HEK293 (cell line): Measurements from ENCODE around the gene BICRAL.

Experiments
- CTCF ChIA-PET: fragments of 350-600 bp; formaldehyde crosslinking; extraction: SDS; loops from one replicate; lab custom pipeline; 2021; ENCODE audit warnings: antibody characterized with exemption; lab: Yijun Ruan, JAX
- POLR2A ChIA-PET: fragments of 300-600 bp; formaldehyde crosslinking; extraction: SDS; loops from one replicate; lab custom pipeline; 2020; ENCODE audit warnings: antibody characterized with exemption, inconsistent platforms; lab: Yijun Ruan, JAX
- H3K27ac ChIP-seq: fragments of 200-500 bp; sonication (Bioruptor generic); 2 replicates; pipeline ENCODE4 v1.5.1; 2014; ENCODE audit warnings: low read depth, low read length, control low read depth, inconsistent platforms; ENCODE audit errors: extremely low read depth
- H3K36me3 ChIP-seq, 2 experiments: fragments of 200-500 bp in 1 of 2; sonication (Bioruptor generic) in 1 of 2; 1 replicate in 1 of 2; 2 replicates in 1 of 2; pipeline ENCODE4 v1.5.1; 2014 to 2017; ENCODE audit warnings: inconsistent platforms in 2 of 2, low read length in 2 of 2; ENCODE audit not compliant: control insufficient read depth in 2 of 2, insufficient read depth in 1 of 2
- H3K4me1 ChIP-seq: fragments of 200-500 bp; sonication (Bioruptor generic); 2 replicates; pipeline ENCODE4 v1.5.1; 2014; ENCODE audit warnings: mild to moderate bottlenecking, low read length, inconsistent platforms; ENCODE audit not compliant: control insufficient read depth, insufficient read depth
- H3K4me3 ChIP-seq: 2 replicates; pipeline ENCODE4 v1.5.1; 2011; ENCODE audit warnings: low read depth, mild to moderate bottlenecking, control low read depth, low read length, moderate library complexity
- H3K9me3 ChIP-seq: fragments of 200-500 bp; sonication (Bioruptor generic); 2 replicates; pipeline ENCODE4 v1.5.1; 2014; ENCODE audit warnings: low read depth, low read length, inconsistent platforms; ENCODE audit not compliant: control insufficient read depth, insufficient read depth
- BCL11B ChIP-seq: fragments of 450-650 bp; formaldehyde crosslinking; IDR thresholded peaks from 2 replicates; pipeline ENCODE4 v1.5.1; 2016; ENCODE audit warnings: low read depth, missing biosample characterization, missing genetic modification characterization
- KLF10 ChIP-seq: fragments of 450-650 bp; IDR thresholded peaks from 2 replicates; pipeline ENCODE4 v1.5.1; 2018; ENCODE audit warnings: missing biosample characterization, mild to moderate bottlenecking, missing genetic modification characterization
- MYNN ChIP-seq: fragments of 450-650 bp; formaldehyde crosslinking; IDR thresholded peaks from 2 replicates; pipeline ENCODE4 v1.5.1; 2016; ENCODE audit warnings: missing biosample characterization, missing genetic modification characterization, borderline replicate concordance
- PRDM10 ChIP-seq: fragments of 450-650 bp; formaldehyde crosslinking; IDR thresholded peaks from 2 replicates; pipeline ENCODE4 v1.5.1; 2016; ENCODE audit warnings: missing biosample characterization, missing genetic modification characterization
- WT1 ChIP-seq: fragments of 450-650 bp; formaldehyde crosslinking; IDR thresholded peaks from 2 replicates; pipeline ENCODE4 v1.5.1; 2016; ENCODE audit warnings: missing biosample characterization, missing genetic modification characterization
- ZBTB7A ChIP-seq: fragments of 450-650 bp; formaldehyde crosslinking; IDR thresholded peaks from 2 replicates; pipeline ENCODE4 v1.5.1; 2016; ENCODE audit warnings: low read depth, missing biosample characterization, missing genetic modification characterization
- ZEB2 ChIP-seq: fragments of 450-650 bp; formaldehyde crosslinking; IDR thresholded peaks from 2 replicates; pipeline ENCODE4 v1.5.1; 2016; ENCODE audit warnings: missing biosample characterization, missing genetic modification characterization
- ZNF133 ChIP-seq: fragments of 450-650 bp; formaldehyde crosslinking; IDR thresholded peaks from 2 replicates; pipeline ENCODE4 v1.5.1; 2016; ENCODE audit warnings: missing biosample characterization, missing genetic modification characterization
- ZNF16 ChIP-seq: fragments of 450-650 bp; formaldehyde crosslinking; IDR thresholded peaks from 2 replicates; pipeline ENCODE4 v1.5.1; 2016; ENCODE audit warnings: low read depth, missing biosample characterization, missing genetic modification characterization
- ZNF175 ChIP-seq: fragments of 450-650 bp; formaldehyde crosslinking; IDR thresholded peaks from 2 replicates; pipeline ENCODE4 v1.5.1; 2016; ENCODE audit warnings: missing biosample characterization, missing genetic modification characterization
- ZNF2 ChIP-seq: fragments of 450-650 bp; formaldehyde crosslinking; IDR thresholded peaks from 2 replicates; pipeline ENCODE4 v1.5.1; 2016; ENCODE audit warnings: missing biosample characterization, missing genetic modification characterization
- ZNF214 ChIP-seq: fragments of 450-650 bp; formaldehyde crosslinking; IDR thresholded peaks from 2 replicates; pipeline ENCODE4 v1.5.1; 2017; ENCODE audit warnings: missing biosample characterization, mild to moderate bottlenecking, missing genetic modification characterization, borderline replicate concordance
- ZNF223 ChIP-seq: fragments of 450-650 bp; formaldehyde crosslinking; IDR thresholded peaks from 2 replicates; pipeline ENCODE4 v1.5.1; 2016; ENCODE audit warnings: missing biosample characterization, missing genetic modification characterization
- ZNF335 ChIP-seq: fragments of 450-650 bp; formaldehyde crosslinking; conservative IDR thresholded peaks from 2 replicates; pipeline ENCODE4 v1.5.1; 2016; ENCODE audit warnings: missing biosample characterization, missing genetic modification characterization
- ZNF391 ChIP-seq: fragments of 450-650 bp; formaldehyde crosslinking; IDR thresholded peaks from 2 replicates; pipeline ENCODE4 v1.5.1; 2016; ENCODE audit warnings: low read depth, missing biosample characterization, missing genetic modification characterization, borderline replicate concordance
- ZNF426 ChIP-seq: fragments of 450-650 bp; formaldehyde crosslinking; IDR thresholded peaks from 2 replicates; pipeline ENCODE4 v1.5.1; 2017; ENCODE audit warnings: missing biosample characterization, missing genetic modification characterization, mild to moderate bottlenecking, inconsistent platforms, moderate library complexity
- ZNF449 ChIP-seq: fragments of 450-650 bp; formaldehyde crosslinking; IDR thresholded peaks from 2 replicates; pipeline ENCODE4 v1.5.1; 2017; ENCODE audit warnings: missing biosample characterization, mild to moderate bottlenecking, missing genetic modification characterization, moderate library complexity
- ZNF600 ChIP-seq: fragments of 450-650 bp; formaldehyde crosslinking; IDR thresholded peaks from 2 replicates; pipeline ENCODE4 v1.5.1; 2016; ENCODE audit warnings: missing biosample characterization, missing genetic modification characterization
- ZNF645 ChIP-seq: fragments of 450-650 bp; formaldehyde crosslinking; IDR thresholded peaks from 2 replicates; pipeline ENCODE4; 2016; ENCODE audit warnings: missing biosample characterization, missing genetic modification characterization
- ZNF660 ChIP-seq: fragments of 450-650 bp; IDR thresholded peaks from 2 replicates; pipeline ENCODE4 v1.5.1; 2018; ENCODE audit warnings: missing biosample characterization, mild to moderate bottlenecking, missing genetic modification characterization
- ZNF747 ChIP-seq: fragments of 450-650 bp; formaldehyde crosslinking; IDR thresholded peaks from 2 replicates; pipeline ENCODE4 v1.5.1; 2016; ENCODE audit warnings: missing biosample characterization, missing genetic modification characterization
- TF ChIP-seq, protein P1 (sequence below): fragments of 450-650 bp; formaldehyde crosslinking; IDR thresholded peaks from 2 replicates; pipeline ENCODE4 v1.5.1; 2016; ENCODE audit warnings: missing biosample characterization, missing genetic modification characterization
- TF ChIP-seq, protein P2 (sequence below): fragments of 450-650 bp; formaldehyde crosslinking; IDR thresholded peaks from 2 replicates; pipeline ENCODE4 v1.5.1; 2016; ENCODE audit warnings: missing biosample characterization, missing genetic modification characterization

The BICRAL gene

DNA sequence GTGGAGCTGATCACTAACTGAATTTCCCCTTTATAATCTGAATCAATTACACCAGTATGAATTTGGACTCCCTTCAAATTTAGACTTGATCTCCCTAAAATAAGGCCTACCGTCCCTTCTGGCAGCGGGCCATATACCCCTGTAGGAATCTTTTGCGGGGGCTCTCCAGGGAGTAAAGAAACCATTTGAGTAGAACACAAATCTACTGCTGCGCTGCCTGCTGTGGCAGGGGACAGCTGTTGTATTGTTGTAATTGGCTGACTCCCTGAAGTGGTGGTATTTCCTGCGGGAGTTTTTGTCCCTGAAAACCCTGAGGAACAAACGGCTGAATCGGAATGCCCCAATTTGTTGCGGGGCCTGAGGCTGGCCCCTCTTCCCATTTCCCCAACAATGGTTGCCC lies 118.0 kb downstream of the BICRAL start:
- POLR2A ChIA-PET = interaction anchor here (1.5 kb wide), 1 partner anchor 85 kb away, joined by 5 read pairs; the partner anchor contains the start of gene PPP2R5D
- Histone ChIP-seq H3K36me3 (no peaks in the 10 kb centered on the region), H3K4me1 (no peaks in the 10 kb centered on the region; the same call in 1 of the 2 replicates)
- no peak for TF ChIP-seq ZNF449 (tag by site-specific recombination)
- TF ChIP-seq, all 188 proteins: peak for 0
- CTCF ChIA-PET = interaction anchor here (0.7 to 3.4 kb wide), 16 partner anchors 8 to 989 kb away, joined by 3 to 44 read pairs (median 4); partner anchors contain the start of gene PPP2R5D
- Histone ChIP-seq H3K9me3 (no peaks in the 10 kb centered on the region), H3K27ac (no peak overlapping the region), H3K4me3 (no peak overlapping the region)

DNA sequence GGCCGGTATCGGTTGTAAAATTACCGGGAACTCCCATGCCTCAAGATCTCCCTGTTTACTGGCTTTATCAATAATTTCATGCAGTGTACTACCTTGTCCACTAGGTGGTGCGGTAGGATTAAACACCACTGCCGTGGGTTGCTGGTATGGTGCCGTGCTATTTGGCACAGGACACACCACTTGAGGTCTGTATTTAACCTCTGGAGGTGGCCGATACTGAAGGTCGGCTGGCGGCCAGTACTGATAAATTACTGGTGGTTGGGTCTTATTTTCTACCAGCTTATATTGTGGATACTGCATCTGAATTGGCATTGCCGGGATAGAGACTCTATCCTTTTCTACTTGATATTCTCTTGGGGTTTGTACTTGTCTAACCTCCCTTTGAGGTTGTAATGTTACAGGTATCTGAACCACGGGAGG lies 119.7 kb downstream of the BICRAL start:
- Histone ChIP-seq H3K9me3 (no peaks in the 10 kb centered on the region), H3K36me3 (no peaks in the 10 kb centered on the region), H3K27ac (no peak overlapping the region), H3K4me1 (no peaks in the 10 kb centered on the region; the same call in 1 of the 2 replicates), H3K4me3 (no peak overlapping the region)
- ChIA-PET POLR2A (interaction anchor here (1.3 kb wide), 1 partner anchor 11 kb away, joined by 5 read pairs; a partner anchor contains a TSS), CTCF (interaction anchor here (0.6 to 3.4 kb wide), 62 partner anchors 10 to 606 kb away, joined by 3 to 44 read pairs (median 4); partner anchors contain the start of genes CNPY3, GNMT, PEX6 and RPL7L1)
- peak; percentile 81; the same call in 1 of the 2 replicates for TF ChIP-seq ZNF2 (tag by site-specific recombination)
- 0 out of 2 replicates have a peak, but pooled peaks have one; percentile 38 for TF ChIP-seq KLF10
- TF ChIP-seq ZBTB7A = no peak
- TF ChIP-seq, protein P1, sequence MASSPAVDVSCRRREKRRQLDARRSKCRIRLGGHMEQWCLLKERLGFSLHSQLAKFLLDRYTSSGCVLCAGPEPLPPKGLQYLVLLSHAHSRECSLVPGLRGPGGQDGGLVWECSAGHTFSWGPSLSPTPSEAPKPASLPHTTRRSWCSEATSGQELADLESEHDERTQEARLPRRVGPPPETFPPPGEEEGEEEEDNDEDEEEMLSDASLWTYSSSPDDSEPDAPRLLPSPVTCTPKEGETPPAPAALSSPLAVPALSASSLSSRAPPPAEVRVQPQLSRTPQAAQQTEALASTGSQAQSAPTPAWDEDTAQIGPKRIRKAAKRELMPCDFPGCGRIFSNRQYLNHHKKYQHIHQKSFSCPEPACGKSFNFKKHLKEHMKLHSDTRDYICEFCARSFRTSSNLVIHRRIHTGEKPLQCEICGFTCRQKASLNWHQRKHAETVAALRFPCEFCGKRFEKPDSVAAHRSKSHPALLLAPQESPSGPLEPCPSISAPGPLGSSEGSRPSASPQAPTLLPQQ (tag by site-specific recombination) = peak; percentile 36; the same call in 1 of the 2 replicates
- no peak for TF ChIP-seq ZNF16 (tag by site-specific recombination)
- no peak for TF ChIP-seq ZNF600
- 0 out of 2 replicates have a peak, but pooled peaks have one; percentile 61 for TF ChIP-seq ZNF223
- TF ChIP-seq ZEB2 = peak; percentile 57
- TF ChIP-seq PRDM10 (tag by site-specific recombination) = peak; percentile 23; the same call in 1 of the 2 replicates
- peak; percentile 15; the same call in 1 of the 2 replicates for TF ChIP-seq ZNF391
- no peak for TF ChIP-seq WT1
- no peak for TF ChIP-seq ZNF747 (tag by site-specific recombination)
- no peak for TF ChIP-seq MYNN
- peak; percentile 37; the same call in 1 of the 2 replicates for TF ChIP-seq ZNF335 (tag by site-specific recombination)
- TF ChIP-seq ZNF133 (tag by site-specific recombination) = no peak
- TF ChIP-seq ZNF214 (tag by site-specific recombination) = no peak
- no peak for TF ChIP-seq ZNF426 (tag by site-specific recombination)
- no peak for TF ChIP-seq ZNF175
- no peak for TF ChIP-seq BCL11B (tag by site-specific recombination)
- TF ChIP-seq, protein P2, sequence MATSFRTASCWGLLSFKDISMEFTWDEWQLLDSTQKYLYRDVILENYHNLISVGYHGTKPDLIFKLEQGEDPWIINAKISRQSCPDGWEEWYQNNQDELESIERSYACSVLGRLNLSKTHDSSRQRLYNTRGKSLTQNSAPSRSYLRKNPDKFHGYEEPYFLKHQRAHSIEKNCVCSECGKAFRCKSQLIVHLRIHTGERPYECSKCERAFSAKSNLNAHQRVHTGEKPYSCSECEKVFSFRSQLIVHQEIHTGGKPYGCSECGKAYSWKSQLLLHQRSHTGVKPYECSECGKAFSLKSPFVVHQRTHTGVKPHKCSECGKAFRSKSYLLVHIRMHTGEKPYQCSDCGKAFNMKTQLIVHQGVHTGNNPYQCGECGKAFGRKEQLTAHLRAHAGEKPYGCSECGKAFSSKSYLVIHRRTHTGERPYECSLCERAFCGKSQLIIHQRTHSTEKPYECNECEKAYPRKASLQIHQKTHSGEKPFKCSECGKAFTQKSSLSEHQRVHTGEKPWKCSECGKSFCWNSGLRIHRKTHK (tag by site-specific recombination) = no peak
- TF ChIP-seq ZNF645 (tag by site-specific recombination) = no peak
- TF ChIP-seq ZNF660 (tag by site-specific recombination) = peak; percentile 69
